Measurements from ENCODE around the gene KCNJ3.

DNA sequence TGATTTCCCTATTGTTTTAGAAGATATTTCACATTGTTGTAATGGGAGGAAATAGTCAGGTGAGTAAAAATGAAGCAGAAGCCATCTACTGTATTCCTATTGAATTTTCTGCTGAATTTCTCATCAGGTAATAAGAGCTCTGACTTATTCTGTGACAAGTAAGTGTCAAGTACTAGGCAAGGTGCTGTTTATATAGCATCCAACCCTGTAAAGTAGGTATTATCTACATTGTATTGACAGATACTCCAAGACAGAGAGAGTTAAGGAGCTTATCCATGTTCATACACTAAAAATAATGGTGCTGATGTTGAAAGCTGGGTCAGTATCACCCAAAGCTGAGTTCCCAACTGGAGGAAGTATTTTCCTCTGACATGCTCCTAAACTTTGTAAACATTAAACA lies 106.0 kb downstream of the KCNJ3 start:
- TF ChIP-seq, protein P1, sequence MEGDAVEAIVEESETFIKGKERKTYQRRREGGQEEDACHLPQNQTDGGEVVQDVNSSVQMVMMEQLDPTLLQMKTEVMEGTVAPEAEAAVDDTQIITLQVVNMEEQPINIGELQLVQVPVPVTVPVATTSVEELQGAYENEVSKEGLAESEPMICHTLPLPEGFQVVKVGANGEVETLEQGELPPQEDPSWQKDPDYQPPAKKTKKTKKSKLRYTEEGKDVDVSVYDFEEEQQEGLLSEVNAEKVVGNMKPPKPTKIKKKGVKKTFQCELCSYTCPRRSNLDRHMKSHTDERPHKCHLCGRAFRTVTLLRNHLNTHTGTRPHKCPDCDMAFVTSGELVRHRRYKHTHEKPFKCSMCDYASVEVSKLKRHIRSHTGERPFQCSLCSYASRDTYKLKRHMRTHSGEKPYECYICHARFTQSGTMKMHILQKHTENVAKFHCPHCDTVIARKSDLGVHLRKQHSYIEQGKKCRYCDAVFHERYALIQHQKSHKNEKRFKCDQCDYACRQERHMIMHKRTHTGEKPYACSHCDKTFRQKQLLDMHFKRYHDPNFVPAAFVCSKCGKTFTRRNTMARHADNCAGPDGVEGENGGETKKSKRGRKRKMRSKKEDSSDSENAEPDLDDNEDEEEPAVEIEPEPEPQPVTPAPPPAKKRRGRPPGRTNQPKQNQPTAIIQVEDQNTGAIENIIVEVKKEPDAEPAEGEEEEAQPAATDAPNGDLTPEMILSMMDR (IDR thresholded peaks at IDR 0.05), result no peak
- TF ChIP-seq POLR2A (IDR thresholded peaks at IDR 0.05), result no peak

Measured in tibial nerve (tissue), 3 donors.